ENCODE measurements around the gene ZGLP1. TPM values are rescaled to one million over a fixed set of nuclear protein-coding genes. Genes with fewer than 3 reads are reported as not detected.

The ZGLP1 gene
- total and polyA plus RNA-seq, 2 of the 13 experiments (the other 11 are each of a cell fraction or from before 2014, with no cell fraction given) = 2.4 to 3.0 TPM

- no peak for TF ChIP-seq DZIP1 (CRISPR knock-in tag; IDR thresholded peaks at IDR 0.05)
- TF ChIP-seq PAXIP1 (CRISPR knock-in tag; conservative IDR thresholded peaks at IDR 0.05) = no peak
- no peak for TF ChIP-seq ZNF687 (CRISPR knock-in tag; IDR thresholded peaks at IDR 0.05)
- peak; percentile 38 to 39; a peak in 1 of 4 replicates for TF ChIP-seq NR2F1 (CRISPR knock-in tag; IDR thresholded peaks at IDR 0.05)
- TF ChIP-seq NPAS2 (CRISPR knock-in tag; IDR thresholded peaks at IDR 0.05; ENCODE audit: borderline replicate concordance) = no peak
- peak; percentile 68; the same call in 1 of the 2 replicates for TF ChIP-seq THRA (CRISPR knock-in tag; IDR thresholded peaks at IDR 0.05; ENCODE audit: borderline replicate concordance)
- TF ChIP-seq RBM39 (IDR thresholded peaks at IDR 0.05; ENCODE audit: low read depth, low read length, poor library complexity, severe bottlenecking) = no peak
- no peak for TF ChIP-seq ZNF841 (CRISPR knock-in tag; IDR thresholded peaks at IDR 0.05; ENCODE audit: borderline replicate concordance)
- no peak for TF ChIP-seq PRDM10 (CRISPR knock-in tag; IDR thresholded peaks at IDR 0.05; ENCODE audit: low read depth)
- no peak for TF ChIP-seq NR0B2 (CRISPR knock-in tag; IDR thresholded peaks at IDR 0.05)
- no peak for TF ChIP-seq HOXA7 (CRISPR knock-in tag; IDR thresholded peaks at IDR 0.05)
These were observed 33.9 kb upstream of the ZGLP1 start (continued) for GRCh38 chr19:10343495-10343894.

All from HepG2 (cell line).